Prostate gland (tissue), 2 donors: ENCODE measurements around the gene TGFBR3.

Source experiments
- POLR2A ChIP-seq: fragments of 450-650 bp; IDR thresholded peaks from one replicate; pipeline ENCODE4 v1.6.1; 2016; ENCODE audit warnings: antibody characterized with exemption, mild to moderate bottlenecking
- POLR2AphosphoS5 ChIP-seq: sonication (generic); formaldehyde crosslinking; IDR thresholded peaks from one replicate; pipeline ENCODE4 v1.6.1; 2017; ENCODE audit warnings: antibody characterized with exemption
- TF ChIP-seq, protein P1 (sequence below), 4 experiments: fragments of 200-600 bp in 2 of 4; fragments of 450-650 bp in 2 of 4; sonication (generic) in 2 of 4; IDR thresholded peaks; 1 replicate in 3 of 4; 2 replicates in 1 of 4; pipeline ENCODE4 v1.5.1; 2016 to 2019; ENCODE audit warnings: antibody characterized with exemption in 4 of 4, mild to moderate bottlenecking in 2 of 4, moderate library complexity in 2 of 4

DNA sequence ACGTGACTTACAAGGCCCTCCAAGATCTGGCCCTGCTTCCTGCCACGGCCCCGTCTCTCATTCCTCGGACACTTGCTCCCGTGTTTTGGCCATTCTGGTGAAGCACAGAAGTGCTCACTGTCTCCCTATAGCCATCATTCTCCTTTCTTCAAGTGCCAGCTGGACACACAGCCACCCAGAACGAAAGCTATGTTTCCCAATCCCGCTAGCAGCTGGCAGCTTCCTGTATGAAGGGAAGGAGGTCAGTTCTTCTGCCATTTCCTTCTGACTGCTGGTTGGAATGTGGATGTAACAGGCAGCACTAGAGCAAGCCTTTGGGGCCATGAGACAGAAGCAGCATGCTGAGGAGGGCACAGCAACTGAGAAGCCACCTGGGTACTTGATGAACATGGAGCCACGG is 82.8 kb downstream of the TGFBR3 start:
- TF ChIP-seq, protein P1, sequence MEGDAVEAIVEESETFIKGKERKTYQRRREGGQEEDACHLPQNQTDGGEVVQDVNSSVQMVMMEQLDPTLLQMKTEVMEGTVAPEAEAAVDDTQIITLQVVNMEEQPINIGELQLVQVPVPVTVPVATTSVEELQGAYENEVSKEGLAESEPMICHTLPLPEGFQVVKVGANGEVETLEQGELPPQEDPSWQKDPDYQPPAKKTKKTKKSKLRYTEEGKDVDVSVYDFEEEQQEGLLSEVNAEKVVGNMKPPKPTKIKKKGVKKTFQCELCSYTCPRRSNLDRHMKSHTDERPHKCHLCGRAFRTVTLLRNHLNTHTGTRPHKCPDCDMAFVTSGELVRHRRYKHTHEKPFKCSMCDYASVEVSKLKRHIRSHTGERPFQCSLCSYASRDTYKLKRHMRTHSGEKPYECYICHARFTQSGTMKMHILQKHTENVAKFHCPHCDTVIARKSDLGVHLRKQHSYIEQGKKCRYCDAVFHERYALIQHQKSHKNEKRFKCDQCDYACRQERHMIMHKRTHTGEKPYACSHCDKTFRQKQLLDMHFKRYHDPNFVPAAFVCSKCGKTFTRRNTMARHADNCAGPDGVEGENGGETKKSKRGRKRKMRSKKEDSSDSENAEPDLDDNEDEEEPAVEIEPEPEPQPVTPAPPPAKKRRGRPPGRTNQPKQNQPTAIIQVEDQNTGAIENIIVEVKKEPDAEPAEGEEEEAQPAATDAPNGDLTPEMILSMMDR (IDR thresholded peaks at IDR 0.05): no peak
- TF ChIP-seq POLR2A (no peak), POLR2AphosphoS5 (no peak)
